ENCODE results near the gene CCDC188.

Gene CCDC188

GRCh38 chr22:20137671-20138416 lies 13.0 kb downstream of the CCDC188 start (continued):
- no peak for TF ChIP-seq KLF10 (tag by site-specific recombination; IDR thresholded peaks at IDR 0.05)
- peak; percentile 63 for TF ChIP-seq GLIS2 (tag by site-specific recombination; IDR thresholded peaks at IDR 0.05)
- TF ChIP-seq ZFHX2 (tag by site-specific recombination; conservative IDR thresholded peaks at IDR 0.05), result peak; percentile 95
- TF ChIP-seq ZNF341 (tag by site-specific recombination; IDR thresholded peaks at IDR 0.05; ENCODE audit: low read depth), result peak; percentile 74
- 0 out of 2 replicates have a peak, but pooled peaks have one; percentile 32 for TF ChIP-seq ZFP69B (tag by site-specific recombination; IDR thresholded peaks at IDR 0.05)
- no peak for TF ChIP-seq ZNF202 (tag by site-specific recombination; IDR thresholded peaks at IDR 0.05; ENCODE audit: borderline replicate concordance)
- TF ChIP-seq ZNF473 (tag by site-specific recombination; IDR thresholded peaks at IDR 0.05), result no peak

GRCh38 chr22:20137113-20137512 lies 13.7 kb downstream of the CCDC188 start:
- CTCF ChIA-PET, result interaction anchor here (1.0 to 1.8 kb wide), 2 partner anchors 20 to 102 kb away, joined by 3 to 6 read pairs; no protein-coding TSS in a partner anchor
- H3K36me3 ChIP-seq (ENCODE audit: control insufficient read depth in 2 of 2, insufficient read depth in 1 of 2, low read length in 2 of 2), result peaks cover 0 to 52% of the 10 kb centered on the region in 2 experiments; a peak in 1 of 3 replicates
- H3K27ac ChIP-seq (ENCODE audit: extremely low read depth, low read depth, low read length), result no peak overlapping the region
- no peak overlapping the region for H3K4me3 ChIP-seq (ENCODE audit: low read depth, low read length)
- H3K4me1 ChIP-seq (ENCODE audit: control insufficient read depth, insufficient read depth, low read length), result peaks cover 5% of the 10 kb centered on the region
- H3K9me3 ChIP-seq (ENCODE audit: control insufficient read depth, insufficient read depth, low read depth, low read length), result no peaks in the 10 kb centered on the region
- no peak for TF ChIP-seq ZFP41 (tag by site-specific recombination; IDR thresholded peaks at IDR 0.05; ENCODE audit: borderline replicate concordance)
- TF ChIP-seq ZNF16 (tag by site-specific recombination; IDR thresholded peaks at IDR 0.05; ENCODE audit: low read depth), result no peak
- no peak for TF ChIP-seq ZNF223 (tag by site-specific recombination; IDR thresholded peaks at IDR 0.05)
- TF ChIP-seq, protein P1, sequence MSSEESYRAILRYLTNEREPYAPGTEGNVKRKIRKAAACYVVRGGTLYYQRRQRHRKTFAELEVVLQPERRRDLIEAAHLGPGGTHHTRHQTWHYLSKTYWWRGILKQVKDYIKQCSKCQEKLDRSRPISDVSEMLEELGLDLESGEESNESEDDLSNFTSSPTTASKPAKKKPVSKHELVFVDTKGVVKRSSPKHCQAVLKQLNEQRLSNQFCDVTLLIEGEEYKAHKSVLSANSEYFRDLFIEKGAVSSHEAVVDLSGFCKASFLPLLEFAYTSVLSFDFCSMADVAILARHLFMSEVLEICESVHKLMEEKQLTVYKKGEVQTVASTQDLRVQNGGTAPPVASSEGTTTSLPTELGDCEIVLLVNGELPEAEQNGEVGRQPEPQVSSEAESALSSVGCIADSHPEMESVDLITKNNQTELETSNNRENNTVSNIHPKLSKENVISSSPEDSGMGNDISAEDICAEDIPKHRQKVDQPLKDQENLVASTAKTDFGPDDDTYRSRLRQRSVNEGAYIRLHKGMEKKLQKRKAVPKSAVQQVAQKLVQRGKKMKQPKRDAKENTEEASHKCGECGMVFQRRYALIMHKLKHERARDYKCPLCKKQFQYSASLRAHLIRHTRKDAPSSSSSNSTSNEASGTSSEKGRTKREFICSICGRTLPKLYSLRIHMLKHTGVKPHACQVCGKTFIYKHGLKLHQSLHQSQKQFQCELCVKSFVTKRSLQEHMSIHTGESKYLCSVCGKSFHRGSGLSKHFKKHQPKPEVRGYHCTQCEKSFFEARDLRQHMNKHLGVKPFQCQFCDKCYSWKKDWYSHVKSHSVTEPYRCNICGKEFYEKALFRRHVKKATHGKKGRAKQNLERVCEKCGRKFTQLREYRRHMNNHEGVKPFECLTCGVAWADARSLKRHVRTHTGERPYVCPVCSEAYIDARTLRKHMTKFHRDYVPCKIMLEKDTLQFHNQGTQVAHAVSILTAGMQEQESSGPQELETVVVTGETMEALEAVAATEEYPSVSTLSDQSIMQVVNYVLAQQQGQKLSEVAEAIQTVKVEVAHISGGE (tag by site-specific recombination; conservative IDR thresholded peaks at IDR 0.05; ENCODE audit: low read depth), result no peak
- no peak for TF ChIP-seq GLI2 (tag by site-specific recombination; IDR thresholded peaks at IDR 0.05; ENCODE audit: borderline replicate concordance, low read depth)
- POLR2A ChIA-PET, result interaction anchor here (1.0 to 1.3 kb wide), 2 partner anchors 11 to 20 kb away, joined by 3 read pairs; no protein-coding TSS in a partner anchor

DNA sequence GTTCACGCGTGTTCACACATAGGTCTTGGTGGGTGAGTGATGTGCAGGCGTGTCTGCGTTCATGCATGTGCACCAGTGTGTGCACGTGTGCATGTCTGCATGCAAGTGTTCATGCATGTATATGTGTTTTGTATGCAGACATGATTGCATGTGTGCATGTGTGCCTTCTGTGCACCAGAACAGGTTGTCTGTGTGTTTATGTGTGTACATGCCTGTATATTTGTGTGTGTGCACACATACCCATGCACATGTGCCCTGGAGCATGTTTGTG lies 14.3 kb downstream of the CCDC188 start:
- Histone ChIP-seq H3K4me1 (ENCODE audit: control insufficient read depth, insufficient read depth, low read length) (peaks cover 5% of the 10 kb centered on the region), H3K27ac (ENCODE audit: extremely low read depth, low read depth, low read length) (no peak overlapping the region), H3K9me3 (ENCODE audit: control insufficient read depth, insufficient read depth, low read depth, low read length) (no peaks in the 10 kb centered on the region), H3K4me3 (ENCODE audit: low read depth, low read length) (no peak overlapping the region), H3K36me3 (ENCODE audit: control insufficient read depth in 2 of 2, insufficient read depth in 1 of 2, low read length in 2 of 2) (peaks cover 0 to 46% of the 10 kb centered on the region in 2 experiments; a peak in 1 of 3 replicates)
- ChIA-PET POLR2A (interaction anchor here (1.0 to 1.3 kb wide), 2 partner anchors 11 to 19 kb away, joined by 3 read pairs; no protein-coding TSS in a partner anchor), CTCF (interaction anchor here (1.0 to 1.8 kb wide), 3 partner anchors 19 to 103 kb away, joined by 3 to 6 read pairs (median 3); no protein-coding TSS in a partner anchor)
- TF ChIP-seq SP3 (tag by site-specific recombination; IDR thresholded peaks at IDR 0.05) (no peak), ZSCAN4 (tag by site-specific recombination; IDR thresholded peaks at IDR 0.05) (no peak), ZBTB1 (tag by site-specific recombination; IDR thresholded peaks at IDR 0.05) (no peak), ZNF521 (tag by site-specific recombination; IDR thresholded peaks at IDR 0.05) (no peak), ZNF768 (tag by site-specific recombination; IDR thresholded peaks at IDR 0.05) (no peak), ZNF629 (tag by site-specific recombination; IDR thresholded peaks at IDR 0.05) (no peak), YY2 (tag by site-specific recombination; IDR thresholded peaks at IDR 0.05) (no peak), ZNF112 (tag by site-specific recombination; IDR thresholded peaks at IDR 0.05) (no peak), SP2 (tag by site-specific recombination; IDR thresholded peaks at IDR 0.05) (no peak), ZNF292 (tag by site-specific recombination; IDR thresholded peaks at IDR 0.05; ENCODE audit: borderline replicate concordance, low read depth) (no peak), MZF1 (tag by site-specific recombination; IDR thresholded peaks at IDR 0.05; ENCODE audit: borderline replicate concordance) (no peak), GFI1B (tag by site-specific recombination; IDR thresholded peaks at IDR 0.05) (no peak), ZNF621 (tag by site-specific recombination; IDR thresholded peaks at IDR 0.05) (no peak), ZNF626 (tag by site-specific recombination; IDR thresholded peaks at IDR 0.05) (no peak), ZNF670 (tag by site-specific recombination; IDR thresholded peaks at IDR 0.05; ENCODE audit: low read depth) (no peak), BCL11B (tag by site-specific recombination; IDR thresholded peaks at IDR 0.05; ENCODE audit: low read depth) (no peak), ZBTB7A (tag by site-specific recombination; IDR thresholded peaks at IDR 0.05; ENCODE audit: low read depth) (no peak)
- TF ChIP-seq, protein P2, sequence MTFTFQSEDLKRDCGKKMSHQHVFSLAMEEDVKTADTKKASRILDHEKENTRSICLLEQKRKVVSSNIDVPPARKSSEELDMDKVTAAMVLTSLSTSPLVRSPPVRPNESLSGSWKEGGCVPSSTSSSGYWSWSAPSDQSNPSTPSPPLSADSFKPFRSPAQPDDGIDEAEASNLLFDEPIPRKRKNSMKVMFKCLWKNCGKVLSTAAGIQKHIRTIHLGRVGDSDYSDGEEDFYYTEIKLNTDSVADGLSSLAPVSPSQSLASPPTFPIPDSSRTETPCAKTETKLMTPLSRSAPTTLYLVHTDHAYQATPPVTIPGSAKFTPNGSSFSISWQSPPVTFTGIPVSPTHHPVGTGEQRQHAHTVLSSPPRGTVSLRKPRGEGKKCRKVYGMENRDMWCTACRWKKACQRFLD (tag by site-specific recombination; IDR thresholded peaks at IDR 0.05), result no peak
